HG02763 (cell line): ENCODE data around the gene SLC39A11.

Source experiments
- ATAC-seq: cut with Tn5 transposase; IDR thresholded peaks from one replicate; pipeline ENCODE4 v1.9.1; 2021; ENCODE audit warnings: mild to moderate bottlenecking, moderate library complexity; ENCODE audit not compliant: unreplicated experiment

The SLC39A11 gene

GRCh38 chr17:72671016-72671415 is 421.5 kb downstream of the SLC39A11 start:
- no peak for ATAC-seq

- no peak for ATAC-seq
These were observed 425.1 kb downstream of the SLC39A11 start for GRCh38 chr17:72667096-72668063.

GRCh38 chr17:72665852-72666851 is 426.3 kb downstream of the SLC39A11 start:
- ATAC-seq = no peak

- ATAC-seq = no peak
These were observed 429.7 kb downstream of the SLC39A11 start for GRCh38 chr17:72662827-72663190.

- ATAC-seq = no peak
These were observed 430.3 kb downstream of the SLC39A11 start for GRCh38 chr17:72661945-72662826.

GRCh38 chr17:72661116-72661944 is 431.2 kb downstream of the SLC39A11 start:
- ATAC-seq = no peak

- no peak for ATAC-seq
These were observed 432.0 kb downstream of the SLC39A11 start for GRCh38 chr17:72660274-72661115.

- ATAC-seq = no peak
These were observed 432.7 kb downstream of the SLC39A11 start for GRCh38 chr17:72659811-72660210.

GRCh38 chr17:72658675-72659074 is 433.8 kb downstream of the SLC39A11 start:
- ATAC-seq = no peak

GRCh38 chr17:72657467-72658317 is 434.8 kb downstream of the SLC39A11 start:
- no peak for ATAC-seq

GRCh38 chr17:72656130-72656763 is 436.2 kb downstream of the SLC39A11 start:
- no peak for ATAC-seq

- ATAC-seq = no peak
These were observed 437.8 kb downstream of the SLC39A11 start for GRCh38 chr17:72654706-72655105.

GRCh38 chr17:72651988-72652387 is 440.5 kb downstream of the SLC39A11 start:
- no peak for ATAC-seq

- no peak for ATAC-seq
These were observed 443.8 kb downstream of the SLC39A11 start for GRCh38 chr17:72648702-72649101.

- no peak for ATAC-seq
These were observed 446.3 kb downstream of the SLC39A11 start for GRCh38 chr17:72646176-72646575.

GRCh38 chr17:72644492-72644891 is 448.0 kb downstream of the SLC39A11 start:
- ATAC-seq = no peak

- ATAC-seq = no peak
These were observed 448.8 kb downstream of the SLC39A11 start for GRCh38 chr17:72643575-72644216.
